Uterus (tissue), 4 donors: Measurements from ENCODE around the gene SERPINE3. TPM values are rescaled to one million over a fixed set of nuclear protein-coding genes. Genes with fewer than 3 reads are reported as not detected.

Experiments used
- DNase-seq, 2 donors: peaks; one replicate each; pipeline ENCODE4 v3.0.0-alpha.2; 2019 to 2020
- H3K27ac ChIP-seq, 2 donors: fragments of 200-600 bp; sonication (generic); 1 replicate in 1 of 2; 2 replicates in 1 of 2; pipeline ENCODE4 v1.5.1; 2016 to 2018
- H3K27me3 ChIP-seq, 2 donors: fragments of 200-600 bp; sonication (generic); one replicate each; pipeline ENCODE4 v1.5.1; 2018 to 2019; ENCODE audit warnings: control low read depth in 1 of 2
- H3K36me3 ChIP-seq, 2 donors: fragments of 200-600 bp; sonication (generic); one replicate each; pipeline ENCODE4 v1.5.1; 2019; ENCODE audit warnings: control low read depth in 1 of 2
- H3K4me1 ChIP-seq, 2 donors: fragments of 200-600 bp; sonication (generic); one replicate each; pipeline ENCODE4 v1.5.1; 2018 to 2019; ENCODE audit warnings: control low read depth in 1 of 2
- H3K4me3 ChIP-seq, 2 donors: fragments of 200-600 bp; sonication (generic); 1 replicate in 1 of 2; 2 replicates in 1 of 2; pipeline ENCODE4 v1.5.1; 2018 to 2019; ENCODE audit warnings: mild to moderate bottlenecking in 1 of 2
- H3K9me3 ChIP-seq, 2 donors: fragments of 200-600 bp; sonication (generic); one replicate each; pipeline ENCODE4 v1.5.1; 2019; ENCODE audit warnings: control low read depth in 1 of 2
- CTCF ChIP-seq, 4 experiments: fragments of 200-600 bp in 2 of 4; fragments of 450-650 bp in 2 of 4; sonication (generic) in 2 of 4; IDR thresholded peaks; one replicate each; pipeline ENCODE4 v1.5.1; 2016 to 2019; ENCODE audit warnings: antibody characterized with exemption in 4 of 4, mild to moderate bottlenecking in 2 of 4, moderate library complexity in 1 of 4
- POLR2A ChIP-seq, 2 donors: fragments of 450-650 bp; IDR thresholded peaks; one replicate each; pipeline ENCODE4 v1.6.1; 2016; ENCODE audit warnings: antibody characterized with exemption in 2 of 2, mild to moderate bottlenecking in 1 of 2, moderate library complexity in 1 of 2
- intact Hi-C: fragments of 100-400 bp; cut with DNase I; formaldehyde crosslinking; loops from one replicate; pipeline ENCODE4 v1.15.1; 2023; ENCODE audit warnings: low total_unique reads
- total RNA-seq, 4 donors: library from RNA; depleted of rRNA in 3 of 4; stranded (reverse); fragments of >200 nt in 3 of 4; gene quantifications; one replicate each; pipeline versions ENCODE4 v1.1.0 to v1.2.4, GENCODE V29; 2014 to 2023
- donor health status: DM: yes; HTN: yes; CAD: no.

The SERPINE3 gene
- total RNA-seq, 4 donors from 2014 or later, result 0.14 TPM; not detected in 3

GRCh38 chr13:51326777-51327176 lies 12.7 kb upstream of the SERPINE3 start:
- Histone ChIP-seq H3K36me3 (no peaks in the 10 kb centered on the region), H3K27me3 (no peaks in the 10 kb centered on the region), H3K9me3 (no peaks in the 10 kb centered on the region), H3K4me1 (no peaks in the 10 kb centered on the region), H3K27ac (no peak overlapping the region), H3K4me3 (no peak overlapping the region)
- intact Hi-C loops, result no loop called here
- no peak for DNase-seq
- TF ChIP-seq POLR2A (IDR thresholded peaks at IDR 0.05) (no peak), CTCF (IDR thresholded peaks at IDR 0.05) (no peak)

GRCh38 chr13:51327961-51328360 lies 11.5 kb upstream of the SERPINE3 start:
- Histone ChIP-seq H3K27ac (no peak overlapping the region), H3K27me3 (no peaks in the 10 kb centered on the region), H3K4me3 (no peak overlapping the region), H3K9me3 (no peaks in the 10 kb centered on the region), H3K4me1 (no peaks in the 10 kb centered on the region), H3K36me3 (no peaks in the 10 kb centered on the region)
- intact Hi-C loops, result no loop called here
- TF ChIP-seq POLR2A (IDR thresholded peaks at IDR 0.05) (no peak), CTCF (IDR thresholded peaks at IDR 0.05) (no peak)
- no peak for DNase-seq

- TF ChIP-seq POLR2A (IDR thresholded peaks at IDR 0.05), result no peak
- TF ChIP-seq CTCF (IDR thresholded peaks at IDR 0.05), result no peak
- H3K4me1 ChIP-seq, result no peaks in the 10 kb centered on the region
- H3K27ac ChIP-seq, result no peak overlapping the region
- H3K27me3 ChIP-seq, result no peaks in the 10 kb centered on the region
- no peak for DNase-seq
- H3K36me3 ChIP-seq, result no peaks in the 10 kb centered on the region
- no peaks in the 10 kb centered on the region for H3K9me3 ChIP-seq
- no peak overlapping the region for H3K4me3 ChIP-seq
- intact Hi-C loops, result no loop called here
These were observed 11.0 kb upstream of the SERPINE3 start for GRCh38 chr13:51328488-51328887.

- Histone ChIP-seq H3K9me3 (no peaks in the 10 kb centered on the region), H3K4me3 (no peak overlapping the region), H3K36me3 (no peaks in the 10 kb centered on the region), H3K27ac (no peak overlapping the region), H3K27me3 (no peaks in the 10 kb centered on the region), H3K4me1 (no peaks in the 10 kb centered on the region)
- no peak for TF ChIP-seq POLR2A (IDR thresholded peaks at IDR 0.05)
- TF ChIP-seq CTCF (IDR thresholded peaks at IDR 0.05), result no peak
- no peak for DNase-seq
- intact Hi-C loops, result no loop called here
These were observed 9.9 kb upstream of the SERPINE3 start for GRCh38 chr13:51329606-51330005.

- Histone ChIP-seq H3K27ac (no peak overlapping the region), H3K4me3 (no peak overlapping the region), H3K9me3 (no peaks in the 10 kb centered on the region), H3K27me3 (no peaks in the 10 kb centered on the region), H3K36me3 (no peaks in the 10 kb centered on the region), H3K4me1 (no peaks in the 10 kb centered on the region)
- DNase-seq, result no peak
- TF ChIP-seq POLR2A (IDR thresholded peaks at IDR 0.05), result no peak
- intact Hi-C loops, result no loop called here
These were observed 8.7 kb upstream of the SERPINE3 start for GRCh38 chr13:51330791-51331190.

- TF ChIP-seq CTCF (IDR thresholded peaks at IDR 0.05) (no peak), POLR2A (IDR thresholded peaks at IDR 0.05) (no peak)
- H3K9me3 ChIP-seq, result no peaks in the 10 kb centered on the region
- no peaks in the 10 kb centered on the region for H3K36me3 ChIP-seq
- H3K27ac ChIP-seq, result no peak overlapping the region
- no peaks in the 10 kb centered on the region for H3K27me3 ChIP-seq
- H3K4me1 ChIP-seq, result no peaks in the 10 kb centered on the region
- H3K4me3 ChIP-seq, result no peak overlapping the region
- intact Hi-C loops, result no loop called here
- no peak for DNase-seq
These were observed 8.1 kb upstream of the SERPINE3 start for GRCh38 chr13:51331354-51331861.
